Stomach (tissue), 4 donors: ENCODE measurements around the gene STK38L.

Experiments used
- EP300 ChIP-seq: sonication (generic); formaldehyde crosslinking; IDR thresholded peaks from one replicate; pipeline ENCODE4 v1.6.1; 2017; ENCODE audit warnings: antibody characterized with exemption
- POLR2A ChIP-seq, 4 donors: fragments of 450-650 bp; IDR thresholded peaks; one replicate each; pipeline ENCODE4 v1.6.1; 2016; ENCODE audit warnings: antibody characterized with exemption in 4 of 4, control low read depth in 2 of 4, mild to moderate bottlenecking in 1 of 4, moderate library complexity in 1 of 4
- POLR2AphosphoS5 ChIP-seq, 3 donors: sonication (generic); formaldehyde crosslinking; IDR thresholded peaks; one replicate each; pipeline ENCODE4 v1.6.1; 2016; ENCODE audit warnings: antibody characterized with exemption in 3 of 3
- TF ChIP-seq, protein P1 (sequence below), 7 experiments: fragments of 450-650 bp in 4 of 7; fragments of 200-600 bp in 3 of 7; sonication (generic) in 3 of 7; IDR thresholded peaks; one replicate each; pipeline ENCODE4 v1.5.1; 2016 to 2019; ENCODE audit warnings: antibody characterized with exemption in 7 of 7, control low read depth in 2 of 7, mild to moderate bottlenecking in 1 of 7

- TF ChIP-seq, protein P1, sequence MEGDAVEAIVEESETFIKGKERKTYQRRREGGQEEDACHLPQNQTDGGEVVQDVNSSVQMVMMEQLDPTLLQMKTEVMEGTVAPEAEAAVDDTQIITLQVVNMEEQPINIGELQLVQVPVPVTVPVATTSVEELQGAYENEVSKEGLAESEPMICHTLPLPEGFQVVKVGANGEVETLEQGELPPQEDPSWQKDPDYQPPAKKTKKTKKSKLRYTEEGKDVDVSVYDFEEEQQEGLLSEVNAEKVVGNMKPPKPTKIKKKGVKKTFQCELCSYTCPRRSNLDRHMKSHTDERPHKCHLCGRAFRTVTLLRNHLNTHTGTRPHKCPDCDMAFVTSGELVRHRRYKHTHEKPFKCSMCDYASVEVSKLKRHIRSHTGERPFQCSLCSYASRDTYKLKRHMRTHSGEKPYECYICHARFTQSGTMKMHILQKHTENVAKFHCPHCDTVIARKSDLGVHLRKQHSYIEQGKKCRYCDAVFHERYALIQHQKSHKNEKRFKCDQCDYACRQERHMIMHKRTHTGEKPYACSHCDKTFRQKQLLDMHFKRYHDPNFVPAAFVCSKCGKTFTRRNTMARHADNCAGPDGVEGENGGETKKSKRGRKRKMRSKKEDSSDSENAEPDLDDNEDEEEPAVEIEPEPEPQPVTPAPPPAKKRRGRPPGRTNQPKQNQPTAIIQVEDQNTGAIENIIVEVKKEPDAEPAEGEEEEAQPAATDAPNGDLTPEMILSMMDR (IDR thresholded peaks at IDR 0.05): no peak
- TF ChIP-seq POLR2A (IDR thresholded peaks at IDR 0.05): no peak
- no peak for TF ChIP-seq EP300
- TF ChIP-seq POLR2AphosphoS5 (IDR thresholded peaks at IDR 0.05): no peak
Measured at GRCh38 chr12:27355979-27356378, 111.9 kb downstream of the STK38L start.
